ENCODE results near the gene BBS9. TPM values are rescaled to one million over a fixed set of nuclear protein-coding genes. Genes with fewer than 3 reads are reported as not detected.

BBS9 gene
- total and polyA plus RNA-seq, 2 of the 4 experiments (the other 2 are of a cell fraction) = 7.9 to 9.5 TPM

DNA sequence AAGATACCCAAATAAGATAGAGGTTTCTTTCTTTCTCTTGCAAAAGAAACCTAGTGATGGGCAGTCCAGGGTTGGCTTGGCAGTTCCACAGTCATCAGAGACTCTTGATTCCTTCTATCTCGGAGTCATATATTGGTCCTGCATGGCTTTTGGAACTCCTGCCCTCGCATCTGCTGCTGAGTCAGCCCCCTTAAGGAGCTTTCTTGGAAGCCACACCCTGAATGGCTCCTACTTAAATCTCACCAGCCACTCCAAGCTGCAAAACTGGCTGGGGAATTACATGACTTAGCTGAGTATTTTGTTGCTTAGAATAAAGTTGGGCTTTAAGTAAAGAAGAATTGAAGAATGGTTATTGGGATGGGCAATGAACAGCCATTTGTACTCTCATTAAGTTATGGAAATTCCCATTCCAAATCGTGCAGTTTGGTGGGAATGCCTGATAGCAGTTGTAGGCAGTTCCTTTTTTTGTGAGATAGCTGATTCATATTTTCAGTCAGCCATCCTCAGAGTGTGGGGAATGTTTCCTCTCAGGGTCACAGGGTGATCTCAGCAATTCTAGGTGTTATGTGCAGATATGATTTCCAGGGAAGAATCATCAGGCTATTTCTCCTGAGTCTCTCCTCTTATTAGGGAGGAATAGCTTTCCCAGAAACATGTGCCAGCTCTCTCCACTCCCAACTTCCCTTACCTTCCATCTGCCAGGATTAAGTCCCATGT lies 209.9 kb downstream of the BBS9 start:
- Histone ChIP-seq H3K27ac (ENCODE audit: insufficient read depth, low read length) (no peak overlapping the region), H2BK5ac (ENCODE audit: low read depth, low read length, poor library complexity, severe bottlenecking) (no peak overlapping the region), H2AK9ac (replicated peaks; ENCODE audit: low read depth, low read length, poor library complexity) (no peak overlapping the region), H4K8ac (ENCODE audit: low read depth in 2 of 2, low read length in 2 of 2) (no peak overlapping the region), H3K27me3 (ENCODE audit: control insufficient read depth, insufficient read depth, low read length) (no peaks in the 10 kb centered on the region), H3K36me3 (ENCODE audit: control insufficient read depth, insufficient read depth, low read length) (no peaks in the 10 kb centered on the region), H3K9ac (ENCODE audit: low read depth, low read length) (no peak overlapping the region), H2BK15ac (ENCODE audit: low read depth, low read length) (no peak overlapping the region), H3K18ac (ENCODE audit: low read depth, low read length) (no peak overlapping the region), H3K14ac (replicated peaks; ENCODE audit: low read depth, low read length) (no peak overlapping the region), H3K79me1 (ENCODE audit: low read depth in 1 of 2, low read length in 2 of 2) (no peaks in the 10 kb centered on the region), H2AFZ (replicated peaks; ENCODE audit: low read length, poor library complexity) (no peak overlapping the region), H2BK20ac (ENCODE audit: low read depth, low read length) (no peak overlapping the region), H3K9me1 (ENCODE audit: insufficient read depth, low read length) (no peaks in the 10 kb centered on the region), H3K56ac (ENCODE audit: extremely low read depth, insufficient read depth, low read length) (no peak overlapping the region), H3K4me2 (ENCODE audit: low read depth, low read length) (no peak overlapping the region), H2AK5ac (ENCODE audit: low read depth, low read length) (no peak overlapping the region), H4K20me1 (ENCODE audit: insufficient read depth, low read length) (no peaks in the 10 kb centered on the region), H2BK120ac (ENCODE audit: low read depth, low read length) (no peak overlapping the region), H3K4me1 (ENCODE audit: control insufficient read depth, insufficient read depth, low read length) (no peaks in the 10 kb centered on the region), H4K5ac (ENCODE audit: low read depth, low read length) (no peak overlapping the region), H3K23ac (ENCODE audit: low read depth, low read length) (no peak overlapping the region), H3K4me3 (ENCODE audit: insufficient read depth, low read depth, low read length) (no peak overlapping the region), H3K4ac (ENCODE audit: low read depth, low read length) (no peak overlapping the region), H3K9me3 (ENCODE audit: control insufficient read depth, insufficient read depth, low read length) (no peaks in the 10 kb centered on the region), H4K91ac (ENCODE audit: insufficient read depth, low read depth, low read length) (no peak overlapping the region)
- TF ChIP-seq, protein P1, sequence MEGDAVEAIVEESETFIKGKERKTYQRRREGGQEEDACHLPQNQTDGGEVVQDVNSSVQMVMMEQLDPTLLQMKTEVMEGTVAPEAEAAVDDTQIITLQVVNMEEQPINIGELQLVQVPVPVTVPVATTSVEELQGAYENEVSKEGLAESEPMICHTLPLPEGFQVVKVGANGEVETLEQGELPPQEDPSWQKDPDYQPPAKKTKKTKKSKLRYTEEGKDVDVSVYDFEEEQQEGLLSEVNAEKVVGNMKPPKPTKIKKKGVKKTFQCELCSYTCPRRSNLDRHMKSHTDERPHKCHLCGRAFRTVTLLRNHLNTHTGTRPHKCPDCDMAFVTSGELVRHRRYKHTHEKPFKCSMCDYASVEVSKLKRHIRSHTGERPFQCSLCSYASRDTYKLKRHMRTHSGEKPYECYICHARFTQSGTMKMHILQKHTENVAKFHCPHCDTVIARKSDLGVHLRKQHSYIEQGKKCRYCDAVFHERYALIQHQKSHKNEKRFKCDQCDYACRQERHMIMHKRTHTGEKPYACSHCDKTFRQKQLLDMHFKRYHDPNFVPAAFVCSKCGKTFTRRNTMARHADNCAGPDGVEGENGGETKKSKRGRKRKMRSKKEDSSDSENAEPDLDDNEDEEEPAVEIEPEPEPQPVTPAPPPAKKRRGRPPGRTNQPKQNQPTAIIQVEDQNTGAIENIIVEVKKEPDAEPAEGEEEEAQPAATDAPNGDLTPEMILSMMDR (conservative IDR thresholded peaks at IDR 0.05; ENCODE audit: low read depth, low read length) = no peak
- TF ChIP-seq SMC3 (IDR thresholded peaks at IDR 0.05; ENCODE audit: low read depth, low read length) (no peak), MXI1 (IDR thresholded peaks at IDR 0.05; ENCODE audit: borderline replicate concordance, low read depth, low read length) (no peak), POLR2A (IDR thresholded peaks at IDR 0.05; ENCODE audit: low read depth, low read length) (no peak), CEBPB (IDR thresholded peaks at IDR 0.05; ENCODE audit: low read depth, low read length) (no peak), BHLHE40 (IDR thresholded peaks at IDR 0.05; ENCODE audit: low read depth, low read length) (no peak), MAZ (IDR thresholded peaks at IDR 0.05; ENCODE audit: borderline replicate concordance, low read depth, low read length) (no peak), RCOR1 (IDR thresholded peaks at IDR 0.05; ENCODE audit: insufficient replicate concordance, low read length) (no peak), FOS (IDR thresholded peaks at IDR 0.05; ENCODE audit: low read depth, low read length) (no peak), MAFK (IDR thresholded peaks at IDR 0.05; ENCODE audit: low read depth, low read length) (no peak), RFX5 (IDR thresholded peaks at IDR 0.05; ENCODE audit: low read depth, low read length) (no peak), CHD1 (IDR thresholded peaks at IDR 0.05; ENCODE audit: low read depth, low read length) (no peak), RAD21 (IDR thresholded peaks at IDR 0.05; ENCODE audit: low read length) (no peak)
- TF ChIP-seq, protein P2, sequence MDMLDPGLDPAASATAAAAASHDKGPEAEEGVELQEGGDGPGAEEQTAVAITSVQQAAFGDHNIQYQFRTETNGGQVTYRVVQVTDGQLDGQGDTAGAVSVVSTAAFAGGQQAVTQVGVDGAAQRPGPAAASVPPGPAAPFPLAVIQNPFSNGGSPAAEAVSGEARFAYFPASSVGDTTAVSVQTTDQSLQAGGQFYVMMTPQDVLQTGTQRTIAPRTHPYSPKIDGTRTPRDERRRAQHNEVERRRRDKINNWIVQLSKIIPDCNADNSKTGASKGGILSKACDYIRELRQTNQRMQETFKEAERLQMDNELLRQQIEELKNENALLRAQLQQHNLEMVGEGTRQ (IDR thresholded peaks at IDR 0.05; ENCODE audit: low read depth, low read length) = no peak
- TF ChIP-seq, protein P3, sequence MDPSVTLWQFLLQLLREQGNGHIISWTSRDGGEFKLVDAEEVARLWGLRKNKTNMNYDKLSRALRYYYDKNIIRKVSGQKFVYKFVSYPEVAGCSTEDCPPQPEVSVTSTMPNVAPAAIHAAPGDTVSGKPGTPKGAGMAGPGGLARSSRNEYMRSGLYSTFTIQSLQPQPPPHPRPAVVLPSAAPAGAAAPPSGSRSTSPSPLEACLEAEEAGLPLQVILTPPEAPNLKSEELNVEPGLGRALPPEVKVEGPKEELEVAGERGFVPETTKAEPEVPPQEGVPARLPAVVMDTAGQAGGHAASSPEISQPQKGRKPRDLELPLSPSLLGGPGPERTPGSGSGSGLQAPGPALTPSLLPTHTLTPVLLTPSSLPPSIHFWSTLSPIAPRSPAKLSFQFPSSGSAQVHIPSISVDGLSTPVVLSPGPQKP (IDR thresholded peaks at IDR 0.05; ENCODE audit: borderline replicate concordance, low read depth, low read length) = no peak
- no CpG with 5 or more reads among the region's 3 CpGs for WGBS, 2 experiments (ENCODE audit: extremely low coverage in 2 of 2, insufficient read length in 1 of 2)
- BruUV-seq (replicated peaks) = no TSS peak
- DNase-seq (no peak), ATAC-seq (ENCODE audit: low read depth) (no peak)
- in situ Hi-C loops (cut with MboI; ENCODE audit: low sequenced_read_pairs) (no loop called here), dilution Hi-C loops (cut with HindIII; ENCODE audit: low sequenced_read_pairs, unreplicated experiment) (no loop called here), intact Hi-C loops (cut with micrococcal nuclease) (no loop called here)
- CTCF ChIA-PET = no interaction called here
- POLR2A ChIA-PET (ENCODE audit: unreplicated experiment) = interaction anchor here (0.5 kb wide), 1 partner anchor 795 kb away, joined by 3 read pairs; no protein-coding TSS in a partner anchor
